Occipital lobe (tissue), 2 donors: ENCODE results near the gene EDRF1. TPM values are rescaled to one million over a fixed set of nuclear protein-coding genes. Genes with fewer than 3 reads are reported as not detected.
"Not testable (repeated sequence)": the region's sequence is repeated elsewhere in the genome, so short reads cannot be mapped to it uniquely, and the experiment has no call there.

Experiments
- DNase-seq: peaks from one replicate; lab custom pipeline; 2025; lab: John Stamatoyannopoulos, UW
- total RNA-seq: library from RNA; depleted of rRNA; stranded (reverse); fragments of >200 nt; gene quantifications from one replicate; pipeline ENCODE4 v1.2.3, GENCODE V29; 2014

Gene EDRF1
- total RNA-seq, 1 donor from 2014 or later, result 51.9 TPM

- DNase-seq, result no peak
Observed at GRCh38 chr10:125708971-125709503, 10.5 kb upstream of the EDRF1 start.

DNA sequence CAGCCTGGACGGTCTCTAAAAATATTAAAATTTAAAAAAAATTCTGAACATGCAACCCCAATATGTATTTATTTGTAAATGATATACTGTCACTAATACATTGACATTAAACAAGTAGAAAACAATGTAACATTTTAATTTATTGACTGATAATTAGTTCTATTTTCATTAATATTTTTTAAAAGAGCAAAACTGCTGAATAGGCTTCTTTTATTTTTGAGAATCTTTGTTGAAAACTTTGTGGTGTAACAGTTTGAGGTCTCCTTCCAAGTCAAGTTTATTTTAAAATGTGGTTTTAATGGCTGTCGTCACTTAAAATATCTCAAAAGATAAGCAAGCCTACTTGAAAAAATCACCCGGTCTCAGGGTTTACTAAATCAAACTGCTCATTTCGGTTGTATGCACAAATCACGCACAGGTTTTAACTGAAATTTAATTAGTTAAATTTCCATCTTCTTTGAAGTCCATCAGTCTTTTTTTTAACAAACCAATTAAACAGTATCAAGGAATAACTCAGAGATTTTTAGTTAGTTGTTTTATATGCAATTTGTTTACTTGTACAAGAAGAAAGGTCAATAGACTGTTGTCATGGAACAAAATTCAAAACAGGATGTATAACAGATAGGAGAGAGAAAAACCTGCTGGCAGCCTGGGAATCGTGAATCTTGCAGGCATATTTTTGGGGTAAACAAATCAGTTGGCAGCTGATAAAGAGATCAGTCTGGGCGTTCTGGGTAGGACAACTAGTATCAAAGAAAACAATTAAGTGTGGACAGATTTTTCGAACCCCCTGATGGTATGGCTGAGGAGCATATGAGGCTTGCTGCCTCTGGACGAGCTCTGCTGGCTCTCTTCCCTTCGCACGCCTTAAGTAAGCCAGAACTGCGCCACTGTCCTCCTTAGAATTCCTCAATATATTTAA is 9.7 kb upstream of the EDRF1 start:
- no peak for DNase-seq

- no peak for DNase-seq
Observed at GRCh38 chr10:125711110-125711750, 8.3 kb upstream of the EDRF1 start.

DNA sequence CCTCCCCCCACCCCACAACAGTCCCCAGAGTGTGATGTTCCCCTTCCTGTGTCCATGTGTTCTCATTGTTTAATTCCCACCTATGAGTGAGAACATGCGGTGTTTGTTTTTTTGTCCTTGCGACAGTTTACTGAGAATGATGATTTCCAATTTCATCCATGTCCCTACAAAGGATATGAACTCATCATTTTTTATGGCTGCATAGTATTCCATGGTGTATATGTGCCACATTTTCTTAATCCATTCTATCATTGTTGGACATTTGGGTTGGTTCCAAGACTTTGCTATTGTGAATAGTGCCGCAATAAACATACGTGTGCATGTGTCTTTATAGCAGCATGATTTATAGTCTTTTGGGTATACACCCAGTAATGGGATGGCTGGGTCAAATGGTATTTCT is 4.8 kb upstream of the EDRF1 start:
- DNase-seq, result not testable (repeated sequence)

- peak; percentile 44 for DNase-seq
Observed at GRCh38 chr10:125720002-125720382, 483 bp downstream of the EDRF1 start.

GRCh38 chr10:125721035-125721434 is 1.5 kb downstream of the EDRF1 start:
- no peak for DNase-seq

GRCh38 chr10:125722811-125723210 is 3.3 kb downstream of the EDRF1 start:
- no peak for DNase-seq

GRCh38 chr10:125726914-125727313 is 7.4 kb downstream of the EDRF1 start:
- no peak for DNase-seq

- DNase-seq, result no peak
Observed at GRCh38 chr10:125727436-125727835, 7.9 kb downstream of the EDRF1 start.

GRCh38 chr10:125734148-125734547 is 14.6 kb downstream of the EDRF1 start:
- no peak for DNase-seq

DNA sequence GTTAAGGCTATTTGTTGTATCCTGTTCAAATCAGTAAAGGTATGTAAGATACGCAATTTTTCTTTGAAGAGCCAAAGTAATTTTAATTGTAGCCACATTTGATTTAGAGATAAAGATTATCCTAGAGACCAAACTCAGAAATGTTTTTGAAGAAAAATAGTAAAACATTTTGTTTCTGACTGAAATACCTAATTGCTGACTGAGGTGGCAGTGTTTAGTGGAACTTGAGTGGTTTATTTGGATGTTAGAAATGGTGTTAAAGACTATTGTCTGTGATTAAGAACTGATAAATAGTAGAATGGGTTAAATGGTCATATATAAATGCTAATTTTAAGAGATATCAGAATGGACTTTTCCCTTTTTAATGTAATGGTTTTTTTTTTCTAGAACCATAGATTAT is 15.3 kb downstream of the EDRF1 start:
- no peak for DNase-seq

- no peak for DNase-seq
Observed at GRCh38 chr10:125738206-125738605, 18.7 kb downstream of the EDRF1 start.

- DNase-seq, result no peak
Observed at GRCh38 chr10:125739994-125740679, 20.6 kb downstream of the EDRF1 start.

DNA sequence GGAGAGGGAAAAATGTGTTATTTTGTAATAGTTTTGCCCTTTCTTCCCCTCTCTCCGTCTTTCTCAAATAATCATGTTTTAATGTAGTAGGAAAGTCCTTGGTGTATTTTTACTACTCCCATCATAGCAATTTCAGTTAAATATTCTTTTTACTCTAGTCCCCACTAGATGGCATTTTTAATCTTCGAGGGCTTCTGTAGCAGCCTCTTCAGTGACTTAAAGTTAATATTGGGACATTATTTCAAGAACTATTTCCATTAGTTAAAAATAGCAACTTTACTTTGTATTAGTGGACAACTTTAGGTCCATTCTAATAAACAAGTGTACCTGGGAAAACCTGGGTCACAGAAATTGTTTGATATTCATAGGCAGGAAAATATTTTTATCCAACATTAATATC is 23.0 kb downstream of the EDRF1 start:
- DNase-seq, result no peak

- no peak for DNase-seq
Observed at GRCh38 chr10:125744909-125745308, 25.4 kb downstream of the EDRF1 start.

DNA sequence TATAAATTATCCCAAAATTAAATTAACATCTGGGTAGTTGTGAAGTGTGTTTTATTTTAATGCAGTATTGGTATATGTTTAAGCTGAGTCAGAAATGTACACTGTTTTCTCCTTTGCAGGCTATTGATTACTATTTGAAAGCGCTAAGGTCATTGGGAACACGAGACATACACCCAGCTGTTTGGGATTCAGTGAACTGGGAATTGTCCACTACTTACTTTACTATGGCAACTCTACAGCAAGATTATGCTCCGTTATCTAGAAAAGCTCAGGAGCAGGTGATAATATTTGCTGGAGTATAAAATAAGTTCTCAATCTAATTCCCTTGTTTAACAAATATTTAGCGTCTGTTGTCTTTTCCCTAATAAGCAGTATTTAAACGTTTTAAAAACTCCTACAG is 27.9 kb downstream of the EDRF1 start:
- no peak for DNase-seq

- no peak for DNase-seq
Observed at GRCh38 chr10:125756196-125756595, 36.7 kb downstream of the EDRF1 start.

DNA sequence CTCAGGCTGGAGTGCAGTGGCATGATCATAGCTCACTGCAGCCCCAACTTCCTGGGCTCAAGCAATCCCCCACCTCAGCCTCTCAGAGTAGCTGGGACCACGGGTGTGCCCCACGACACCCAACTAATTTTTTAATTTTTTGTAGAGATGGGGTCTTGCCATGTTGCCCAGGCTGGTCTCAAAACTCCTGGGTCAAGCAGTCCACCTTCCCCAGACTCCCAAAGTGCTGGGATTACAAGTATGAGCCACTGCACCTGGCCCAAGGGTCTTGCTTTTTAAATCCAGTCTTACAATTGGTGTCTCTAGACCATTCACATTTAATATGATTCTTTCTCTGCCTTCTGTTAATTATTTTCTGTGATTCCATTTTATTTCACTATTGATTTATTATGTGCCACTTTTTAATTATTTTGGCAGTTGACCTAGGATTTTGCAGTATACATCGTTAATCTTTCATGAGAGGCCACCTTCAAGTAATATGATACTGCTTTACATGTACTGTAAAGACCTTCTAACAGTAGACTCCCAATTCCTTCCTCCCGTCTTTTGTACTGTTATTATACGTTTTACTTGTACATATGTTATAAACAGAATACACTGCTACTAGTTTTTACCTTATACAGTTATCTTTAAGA is 37.5 kb downstream of the EDRF1 start:
- no peak for DNase-seq

GRCh38 chr10:125757742-125758141 is 38.2 kb downstream of the EDRF1 start:
- no peak for DNase-seq

DNA sequence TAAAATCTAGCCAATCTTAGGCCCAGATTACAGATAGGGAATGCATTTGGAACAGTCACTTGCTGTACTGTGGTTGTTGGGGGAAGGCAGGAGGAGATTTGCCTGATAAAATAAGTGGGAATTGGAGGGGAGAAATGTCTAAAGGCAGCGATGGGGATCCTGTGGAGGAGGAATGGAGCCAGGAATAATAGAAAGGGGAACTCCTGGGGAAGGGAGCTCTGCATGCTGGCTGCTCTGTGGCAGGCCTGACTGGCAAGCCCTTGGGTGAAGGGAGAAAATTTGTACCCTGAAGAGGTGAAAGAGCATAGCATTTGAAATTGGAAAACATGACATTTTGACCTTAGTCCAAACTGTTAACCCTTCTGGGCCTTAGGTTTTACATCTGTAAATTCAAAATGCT is 42.5 kb downstream of the EDRF1 start:
- no peak for DNase-seq
